NCI-H524 (cell line): ENCODE measurements around the gene RHOF.
"Not testable (repeated sequence)": the region's sequence is repeated elsewhere in the genome, so short reads cannot be mapped to it uniquely, and the experiment has no call there.

ENCODE experiments used
- DNase-seq, 2 experiments: peaks; one replicate each; lab custom pipeline; 2025; lab: John Stamatoyannopoulos, UW

Gene RHOF

GRCh38 chr12:121775501-121775900 is 18.0 kb downstream of the RHOF start:
- no peak for DNase-seq

- no peak for DNase-seq
Measured at GRCh38 chr12:121774968-121775474, 18.5 kb downstream of the RHOF start.

- peak; percentile 45 to 62 for DNase-seq
Measured at GRCh38 chr12:121773011-121773777, 20.3 kb downstream of the RHOF start.

- DNase-seq, result no peak
Measured at GRCh38 chr12:121770813-121771625, 22.5 kb downstream of the RHOF start.

GRCh38 chr12:121770388-121770787 is 23.1 kb downstream of the RHOF start:
- no peak for DNase-seq

GRCh38 chr12:121769831-121770301 is 23.6 kb downstream of the RHOF start:
- DNase-seq, result no peak

- no peak for DNase-seq
Measured at GRCh38 chr12:121769297-121769830, 24.1 kb downstream of the RHOF start.

- DNase-seq, result peak; percentile 77 to 90
Measured at GRCh38 chr12:121767525-121768016, 25.9 kb downstream of the RHOF start.

- DNase-seq, result no peak
Measured at GRCh38 chr12:121766290-121767039, 27.0 kb downstream of the RHOF start.

GRCh38 chr12:121765573-121765972 is 27.9 kb downstream of the RHOF start:
- peak; percentile 54 to 87 for DNase-seq

GRCh38 chr12:121764808-121765207 is 28.7 kb downstream of the RHOF start:
- peak in 1 of 2 experiments; percentile 42 for DNase-seq

GRCh38 chr12:121762269-121762668 is 31.2 kb downstream of the RHOF start:
- DNase-seq, result no peak

GRCh38 chr12:121758536-121758935 is 35.0 kb downstream of the RHOF start:
- not testable (repeated sequence) for DNase-seq

- DNase-seq, result no peak
Measured at GRCh38 chr12:121755591-121755990, 37.9 kb downstream of the RHOF start.

GRCh38 chr12:121754836-121755235 is 38.7 kb downstream of the RHOF start:
- DNase-seq, result no peak

- DNase-seq, result no peak
Measured at GRCh38 chr12:121753844-121754264, 39.6 kb downstream of the RHOF start.

- DNase-seq, result no peak
Measured at GRCh38 chr12:121751749-121752351, 41.6 kb downstream of the RHOF start.

GRCh38 chr12:121751034-121751433 is 42.5 kb downstream of the RHOF start:
- DNase-seq, result no peak

GRCh38 chr12:121750507-121750955 is 43.0 kb downstream of the RHOF start:
- no peak for DNase-seq

- no peak for DNase-seq
Measured at GRCh38 chr12:121749267-121749666, 44.2 kb downstream of the RHOF start.
